HepG2 (cell line): ENCODE results near the gene PRR36. TPM values are rescaled to one million over a fixed set of nuclear protein-coding genes. Genes with fewer than 3 reads are reported as not detected.
A peak's percentile ranks its signal among the peaks of the same experiment; 100 is the strongest.

Experiments used
- CBX2 ChIP-seq, 2 experiments: fragments of 200-600 bp in 1 of 2; sonication (generic); formaldehyde crosslinking in 1 of 2; IDR thresholded peaks; 2 replicates each; pipeline versions ENCODE4 v1.7.0 to v1.8.1; 2018 to 2022; ENCODE audit warnings: low read depth in 2 of 2, low read length in 1 of 2, mild to moderate bottlenecking in 1 of 2, missing genetic modification reagents in 1 of 2
- EEA1 ChIP-seq: sonication (generic); formaldehyde crosslinking; IDR thresholded peaks from 2 replicates; pipeline ENCODE4 v1.5.1; 2020; ENCODE audit warnings: mild to moderate bottlenecking, missing genetic modification reagents, borderline replicate concordance
- FIP1L1 ChIP-seq: fragments of 200-400 bp; formaldehyde crosslinking; IDR thresholded peaks from 2 replicates; pipeline ENCODE4 v1.6.1; 2018; ENCODE audit warnings: low read depth, mild to moderate bottlenecking, low read length, moderate library complexity, borderline replicate concordance; ENCODE audit not compliant: insufficient read depth
- FOXK2 ChIP-seq: fragments of 450-650 bp; IDR thresholded peaks from 2 replicates; pipeline ENCODE4 v1.6.1; 2016
- MEIS1 ChIP-seq: sonication (generic); formaldehyde crosslinking; IDR thresholded peaks from 2 replicates; pipeline ENCODE4 v1.9.0; 2021; ENCODE audit warnings: mild to moderate bottlenecking, missing genetic modification reagents, moderate library complexity, borderline replicate concordance
- ZNF3 ChIP-seq: IDR thresholded peaks from 2 replicates; pipeline ENCODE4 v1.7.0; 2017; ENCODE audit warnings: inconsistent platforms
- ZNF30 ChIP-seq: sonication (generic); formaldehyde crosslinking; IDR thresholded peaks from 2 replicates; pipeline ENCODE4 v1.5.0; 2020; ENCODE audit warnings: mild to moderate bottlenecking, missing genetic modification reagents
- ZNF335 ChIP-seq: sonication (generic); formaldehyde crosslinking; IDR thresholded peaks from 2 replicates; pipeline ENCODE4 v1.4.0; 2020; ENCODE audit warnings: missing genetic modification reagents
- ZNF570 ChIP-seq: sonication (generic); formaldehyde crosslinking; IDR thresholded peaks from 2 replicates; pipeline ENCODE4 v1.4.0; 2020; ENCODE audit warnings: mild to moderate bottlenecking, missing genetic modification reagents, borderline replicate concordance
- ZNF766 ChIP-seq: sonication (generic); formaldehyde crosslinking; IDR thresholded peaks from 2 replicates; pipeline ENCODE4 v1.5.0; 2020; ENCODE audit warnings: missing genetic modification reagents, borderline replicate concordance
- polyA plus RNA-seq, 8 experiments: library from polyadenylated mRNA; depleted of rRNA in 3 of 8; stranded (reverse) in 7 of 8; unstranded in 1 of 8; fragments of >200 nt; fragmentation: Illumina TruSeq in 4 of 8; extraction: Trizol in 4 of 8; gene quantifications; 2 replicates each; pipeline versions ENCODE4 v1.2.1 to v1.2.3, GENCODE V29; 2011 to 2016; ENCODE audit warnings: low read depth in 4 of 8, missing spikeins in 1 of 8, mixed read lengths in 1 of 8; ENCODE audit not compliant: insufficient read depth in 1 of 8
- total RNA-seq, 5 experiments: library from RNA; depleted of rRNA; stranded (reverse); fragments of >200 nt; fragmentation: Illumina TruSeq; extraction: Trizol; gene quantifications; 2 replicates each; pipeline ENCODE4 v1.2.3, GENCODE V29; 2016; ENCODE audit warnings: low read depth in 1 of 5
- TF ChIP-seq, protein P1 (sequence below): sonication (generic); formaldehyde crosslinking; IDR thresholded peaks from 2 replicates; pipeline ENCODE4 v1.5.0; 2020; ENCODE audit warnings: mild to moderate bottlenecking, missing genetic modification reagents
- TF ChIP-seq, protein P2 (sequence below): sonication (generic); formaldehyde crosslinking; IDR thresholded peaks from 2 replicates; pipeline ENCODE4 v1.4.0; 2020; ENCODE audit warnings: missing genetic modification reagents, borderline replicate concordance
- TF ChIP-seq, protein P3 (sequence below): sonication (generic); formaldehyde crosslinking; IDR thresholded peaks from 2 replicates; pipeline ENCODE4 v1.4.0; 2020; ENCODE audit warnings: mild to moderate bottlenecking, missing genetic modification reagents
- TF ChIP-seq, protein P4 (sequence below): sonication (generic); formaldehyde crosslinking; IDR thresholded peaks from 2 replicates; pipeline ENCODE4 v1.8.0; 2022; ENCODE audit warnings: missing genetic modification reagents, mild to moderate bottlenecking, moderate library complexity, borderline replicate concordance

Gene PRR36
- total and polyA plus RNA-seq, 2 of the 13 experiments (the other 11 are each of a cell fraction or from before 2014, with no cell fraction given) = 0.07 to 0.17 TPM

DNA sequence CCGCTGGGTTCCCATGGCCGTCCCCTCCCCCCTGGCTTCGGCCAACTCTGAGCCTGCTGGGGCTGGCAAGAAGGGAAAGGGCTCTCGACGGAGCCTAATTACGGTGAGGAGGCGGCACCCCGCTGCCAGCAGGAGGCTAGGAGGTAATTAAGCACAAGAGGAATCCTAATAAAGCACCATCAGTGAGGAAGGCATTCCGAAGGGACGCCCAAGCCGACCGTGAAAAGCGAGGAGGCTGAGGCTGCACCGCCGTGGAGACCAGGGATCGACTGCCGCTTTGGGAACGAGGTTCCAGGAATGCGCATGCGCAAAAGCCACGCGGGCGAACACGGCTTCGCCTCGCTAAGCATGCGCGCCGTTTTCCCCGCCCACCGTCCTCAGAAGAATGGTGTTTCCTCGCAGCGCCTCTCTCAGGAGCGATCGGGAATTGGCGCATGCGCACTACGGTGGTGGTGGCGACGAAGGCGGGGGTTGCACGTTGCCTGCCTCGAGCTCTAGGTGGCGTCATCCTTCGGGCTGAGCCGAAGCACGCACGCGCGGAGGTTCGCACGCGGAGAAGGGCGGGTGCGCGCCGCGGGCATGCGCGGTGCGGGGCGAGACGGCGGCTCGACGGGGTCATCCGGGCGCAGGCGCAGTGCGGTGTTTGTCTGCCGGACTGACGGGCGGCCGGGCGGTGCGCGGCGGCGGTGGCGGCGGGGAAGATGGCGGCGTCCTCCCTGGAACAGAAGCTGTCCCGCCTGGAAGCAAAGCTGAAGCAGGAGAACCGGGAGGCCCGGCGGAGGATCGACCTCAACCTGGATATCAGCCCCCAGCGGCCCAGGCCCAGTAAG is 29.3 kb upstream of the PRR36 start, which contains the start of gene MAP2K7 (continued):
- TF ChIP-seq, protein P1, sequence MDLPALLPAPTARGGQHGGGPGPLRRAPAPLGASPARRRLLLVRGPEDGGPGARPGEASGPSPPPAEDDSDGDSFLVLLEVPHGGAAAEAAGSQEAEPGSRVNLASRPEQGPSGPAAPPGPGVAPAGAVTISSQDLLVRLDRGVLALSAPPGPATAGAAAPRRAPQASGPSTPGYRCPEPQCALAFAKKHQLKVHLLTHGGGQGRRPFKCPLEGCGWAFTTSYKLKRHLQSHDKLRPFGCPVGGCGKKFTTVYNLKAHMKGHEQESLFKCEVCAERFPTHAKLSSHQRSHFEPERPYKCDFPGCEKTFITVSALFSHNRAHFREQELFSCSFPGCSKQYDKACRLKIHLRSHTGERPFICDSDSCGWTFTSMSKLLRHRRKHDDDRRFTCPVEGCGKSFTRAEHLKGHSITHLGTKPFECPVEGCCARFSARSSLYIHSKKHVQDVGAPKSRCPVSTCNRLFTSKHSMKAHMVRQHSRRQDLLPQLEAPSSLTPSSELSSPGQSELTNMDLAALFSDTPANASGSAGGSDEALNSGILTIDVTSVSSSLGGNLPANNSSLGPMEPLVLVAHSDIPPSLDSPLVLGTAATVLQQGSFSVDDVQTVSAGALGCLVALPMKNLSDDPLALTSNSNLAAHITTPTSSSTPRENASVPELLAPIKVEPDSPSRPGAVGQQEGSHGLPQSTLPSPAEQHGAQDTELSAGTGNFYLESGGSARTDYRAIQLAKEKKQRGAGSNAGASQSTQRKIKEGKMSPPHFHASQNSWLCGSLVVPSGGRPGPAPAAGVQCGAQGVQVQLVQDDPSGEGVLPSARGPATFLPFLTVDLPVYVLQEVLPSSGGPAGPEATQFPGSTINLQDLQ (CRISPR knock-in tag) = no peak
- TF ChIP-seq ZNF30 (no peak), ZNF570 (CRISPR knock-in tag) (no peak; the same call in 1 of the 2 replicates), ZNF3 (no peak), CBX2 (IDR thresholded peaks at IDR 0.05; ENCODE audit: low read depth, low read length) (no peak), CBX2 (CRISPR knock-in tag; IDR thresholded peaks at IDR 0.05; ENCODE audit: low read depth) (no peak), ZNF335 (CRISPR knock-in tag) (peak; percentile 52; the same call in 1 of the 2 replicates), FIP1L1 (no peak), FOXK2 (peak; percentile 43; the same call in 1 of the 2 replicates), EEA1 (peak; percentile 71; the same call in 1 of the 2 replicates), MEIS1 (CRISPR knock-in tag) (no peak; the same call in 1 of the 2 replicates), ZNF766 (CRISPR knock-in tag) (peak; percentile 79; the same call in 1 of the 2 replicates)
- TF ChIP-seq, protein P2, sequence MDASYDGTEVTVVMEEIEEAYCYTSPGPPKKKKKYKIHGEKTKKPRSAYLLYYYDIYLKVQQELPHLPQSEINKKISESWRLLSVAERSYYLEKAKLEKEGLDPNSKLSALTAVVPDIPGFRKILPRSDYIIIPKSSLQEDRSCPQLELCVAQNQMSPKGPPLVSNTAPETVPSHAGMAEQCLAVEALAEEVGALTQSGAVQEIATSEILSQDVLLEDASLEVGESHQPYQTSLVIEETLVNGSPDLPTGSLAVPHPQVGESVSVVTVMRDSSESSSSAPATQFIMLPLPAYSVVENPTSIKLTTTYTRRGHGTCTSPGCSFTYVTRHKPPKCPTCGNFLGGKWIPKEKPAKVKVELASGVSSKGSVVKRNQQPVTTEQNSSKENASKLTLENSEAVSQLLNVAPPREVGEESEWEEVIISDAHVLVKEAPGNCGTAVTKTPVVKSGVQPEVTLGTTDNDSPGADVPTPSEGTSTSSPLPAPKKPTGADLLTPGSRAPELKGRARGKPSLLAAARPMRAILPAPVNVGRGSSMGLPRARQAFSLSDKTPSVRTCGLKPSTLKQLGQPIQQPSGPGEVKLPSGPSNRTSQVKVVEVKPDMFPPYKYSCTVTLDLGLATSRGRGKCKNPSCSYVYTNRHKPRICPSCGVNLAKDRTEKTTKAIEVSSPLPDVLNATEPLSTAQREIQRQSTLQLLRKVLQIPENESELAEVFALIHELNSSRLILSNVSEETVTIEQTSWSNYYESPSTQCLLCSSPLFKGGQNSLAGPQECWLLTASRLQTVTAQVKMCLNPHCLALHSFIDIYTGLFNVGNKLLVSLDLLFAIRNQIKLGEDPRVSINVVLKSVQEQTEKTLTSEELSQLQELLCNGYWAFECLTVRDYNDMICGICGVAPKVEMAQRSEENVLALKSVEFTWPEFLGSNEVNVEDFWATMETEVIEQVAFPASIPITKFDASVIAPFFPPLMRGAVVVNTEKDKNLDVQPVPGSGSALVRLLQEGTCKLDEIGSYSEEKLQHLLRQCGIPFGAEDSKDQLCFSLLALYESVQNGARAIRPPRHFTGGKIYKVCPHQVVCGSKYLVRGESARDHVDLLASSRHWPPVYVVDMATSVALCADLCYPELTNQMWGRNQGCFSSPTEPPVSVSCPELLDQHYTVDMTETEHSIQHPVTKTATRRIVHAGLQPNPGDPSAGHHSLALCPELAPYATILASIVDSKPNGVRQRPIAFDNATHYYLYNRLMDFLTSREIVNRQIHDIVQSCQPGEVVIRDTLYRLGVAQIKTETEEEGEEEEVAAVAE (CRISPR knock-in tag) = peak; percentile 47; the same call in 1 of the 2 replicates
- TF ChIP-seq, protein P3, sequence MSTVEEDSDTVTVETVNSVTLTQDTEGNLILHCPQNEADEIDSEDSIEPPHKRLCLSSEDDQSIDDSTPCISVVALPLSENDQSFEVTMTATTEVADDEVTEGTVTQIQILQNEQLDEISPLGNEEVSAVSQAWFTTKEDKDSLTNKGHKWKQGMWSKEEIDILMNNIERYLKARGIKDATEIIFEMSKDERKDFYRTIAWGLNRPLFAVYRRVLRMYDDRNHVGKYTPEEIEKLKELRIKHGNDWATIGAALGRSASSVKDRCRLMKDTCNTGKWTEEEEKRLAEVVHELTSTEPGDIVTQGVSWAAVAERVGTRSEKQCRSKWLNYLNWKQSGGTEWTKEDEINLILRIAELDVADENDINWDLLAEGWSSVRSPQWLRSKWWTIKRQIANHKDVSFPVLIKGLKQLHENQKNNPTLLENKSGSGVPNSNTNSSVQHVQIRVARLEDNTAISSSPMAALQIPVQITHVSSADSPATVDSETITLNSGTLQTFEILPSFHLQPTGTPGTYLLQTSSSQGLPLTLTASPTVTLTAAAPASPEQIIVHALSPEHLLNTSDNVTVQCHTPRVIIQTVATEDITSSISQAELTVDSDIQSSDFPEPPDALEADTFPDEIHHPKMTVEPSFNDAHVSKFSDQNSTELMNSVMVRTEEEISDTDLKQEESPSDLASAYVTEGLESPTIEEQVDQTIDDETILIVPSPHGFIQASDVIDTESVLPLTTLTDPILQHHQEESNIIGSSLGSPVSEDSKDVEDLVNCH (CRISPR knock-in tag) = peak; percentile 68; the same call in 1 of the 2 replicates
- TF ChIP-seq, protein P4, sequence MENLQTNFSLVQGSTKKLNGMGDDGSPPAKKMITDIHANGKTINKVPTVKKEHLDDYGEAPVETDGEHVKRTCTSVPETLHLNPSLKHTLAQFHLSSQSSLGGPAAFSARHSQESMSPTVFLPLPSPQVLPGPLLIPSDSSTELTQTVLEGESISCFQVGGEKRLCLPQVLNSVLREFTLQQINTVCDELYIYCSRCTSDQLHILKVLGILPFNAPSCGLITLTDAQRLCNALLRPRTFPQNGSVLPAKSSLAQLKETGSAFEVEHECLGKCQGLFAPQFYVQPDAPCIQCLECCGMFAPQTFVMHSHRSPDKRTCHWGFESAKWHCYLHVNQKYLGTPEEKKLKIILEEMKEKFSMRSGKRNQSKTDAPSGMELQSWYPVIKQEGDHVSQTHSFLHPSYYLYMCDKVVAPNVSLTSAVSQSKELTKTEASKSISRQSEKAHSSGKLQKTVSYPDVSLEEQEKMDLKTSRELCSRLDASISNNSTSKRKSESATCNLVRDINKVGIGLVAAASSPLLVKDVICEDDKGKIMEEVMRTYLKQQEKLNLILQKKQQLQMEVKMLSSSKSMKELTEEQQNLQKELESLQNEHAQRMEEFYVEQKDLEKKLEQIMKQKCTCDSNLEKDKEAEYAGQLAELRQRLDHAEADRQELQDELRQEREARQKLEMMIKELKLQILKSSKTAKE (CRISPR knock-in tag) = no peak; the same call in 1 of the 2 replicates
